Putamen (tissue), 1 donor: Measurements from ENCODE around the gene UBAP1.
"Not testable (repeated sequence)": the region's sequence is repeated elsewhere in the genome, so short reads cannot be mapped to it uniquely, and the experiment has no call there.

ENCODE experiments used
- DNase-seq: peaks from one replicate; pipeline ENCODE4 v3.0.0-alpha.2; 2016; ENCODE audit warnings: low spot score

Gene UBAP1

GRCh38 chr9:34262971-34263370 lies 84.1 kb downstream of the UBAP1 start:
- DNase-seq, result no peak

DNA sequence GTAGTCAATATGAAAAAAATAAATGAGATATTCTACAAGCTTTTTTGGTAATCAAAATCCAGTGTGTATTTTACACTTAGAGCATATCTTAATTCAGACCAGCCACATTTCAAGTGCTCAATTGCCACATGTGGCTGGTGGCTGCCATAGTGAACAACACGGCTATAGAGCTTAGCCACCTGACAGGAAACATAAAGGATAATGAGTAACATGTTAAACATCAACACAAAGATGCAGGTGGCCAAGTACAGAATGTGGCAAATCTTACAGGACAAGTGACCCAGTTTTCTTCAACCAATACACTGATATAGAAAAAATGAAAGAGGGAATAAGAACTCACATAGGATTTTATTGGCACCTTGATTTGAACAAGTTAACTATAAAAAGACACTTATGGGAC lies 88.8 kb downstream of the UBAP1 start:
- DNase-seq, result no peak

DNA sequence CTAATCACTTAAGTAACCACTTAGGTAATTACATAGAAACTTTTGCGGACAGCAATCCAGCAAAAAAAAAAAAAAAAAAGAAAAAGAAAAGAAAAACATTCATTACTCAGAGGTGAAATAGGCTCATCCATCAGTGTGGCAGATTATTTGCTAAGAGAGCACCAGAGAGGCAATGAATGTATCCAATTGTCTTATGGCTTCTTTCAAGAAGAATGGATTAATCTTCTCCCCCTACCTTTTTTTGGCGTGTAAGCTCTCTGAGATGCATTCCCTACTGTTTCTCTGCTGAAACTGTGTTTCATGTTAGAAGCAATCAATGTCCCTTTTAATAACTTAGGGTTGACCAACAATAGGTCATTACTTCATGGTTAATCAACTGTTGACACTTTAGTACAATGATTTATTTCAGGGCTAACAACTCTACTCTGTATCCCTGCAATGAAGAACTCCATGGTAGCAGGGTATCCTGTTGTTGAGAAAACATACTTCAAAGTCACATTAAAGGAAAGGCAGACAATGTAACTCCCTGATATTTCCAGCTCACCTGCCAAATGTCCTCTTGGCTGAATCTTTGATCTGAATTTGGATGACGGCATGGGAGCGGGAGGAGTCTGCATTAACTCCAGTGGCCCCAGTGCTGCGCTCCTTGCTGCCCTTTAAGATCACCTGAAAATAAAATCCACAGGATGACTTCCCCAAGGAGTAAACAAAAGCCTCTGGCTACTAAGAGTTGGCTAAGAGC lies 92.6 kb downstream of the UBAP1 start:
- no peak for DNase-seq

DNA sequence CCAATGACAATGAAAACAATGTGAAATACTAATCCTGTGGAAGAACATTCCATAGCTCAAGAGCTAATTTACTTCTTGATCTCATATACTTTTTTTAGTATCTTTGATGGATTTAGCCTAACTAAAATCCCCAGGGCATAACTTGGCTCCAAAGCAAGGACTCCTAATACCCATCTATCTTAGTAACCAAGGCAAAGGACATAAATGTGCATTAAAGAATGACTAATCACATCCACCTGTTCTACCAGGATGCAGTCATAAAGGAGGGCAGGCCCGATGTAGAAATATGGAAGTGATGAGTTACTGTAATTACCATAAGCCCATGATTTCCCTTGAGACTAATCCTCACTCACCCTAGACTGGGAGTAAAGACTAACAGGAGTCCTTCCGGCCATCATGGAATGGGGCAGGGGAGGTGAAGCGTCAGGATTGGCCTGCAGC lies 93.3 kb downstream of the UBAP1 start:
- no peak for DNase-seq

DNA sequence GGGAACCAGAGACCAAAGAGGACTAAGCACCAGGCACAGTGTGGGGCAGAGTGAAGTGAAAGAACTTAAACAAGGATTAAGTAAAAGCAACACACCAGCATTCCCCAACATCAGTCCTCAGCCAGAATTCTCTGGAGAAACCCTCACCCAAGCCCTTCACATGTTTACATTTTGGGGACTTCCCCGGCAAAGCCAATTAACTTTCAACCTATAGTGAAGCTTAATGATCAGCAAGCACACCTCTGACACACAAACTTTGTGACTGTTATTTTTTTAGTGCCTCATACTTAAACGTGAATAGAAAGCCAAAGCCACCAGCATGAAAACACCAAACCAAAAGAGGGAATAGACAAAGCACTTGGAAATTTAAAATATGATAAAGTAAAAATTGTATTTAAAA lies 94.7 kb downstream of the UBAP1 start:
- DNase-seq, result not testable (repeated sequence)

DNA sequence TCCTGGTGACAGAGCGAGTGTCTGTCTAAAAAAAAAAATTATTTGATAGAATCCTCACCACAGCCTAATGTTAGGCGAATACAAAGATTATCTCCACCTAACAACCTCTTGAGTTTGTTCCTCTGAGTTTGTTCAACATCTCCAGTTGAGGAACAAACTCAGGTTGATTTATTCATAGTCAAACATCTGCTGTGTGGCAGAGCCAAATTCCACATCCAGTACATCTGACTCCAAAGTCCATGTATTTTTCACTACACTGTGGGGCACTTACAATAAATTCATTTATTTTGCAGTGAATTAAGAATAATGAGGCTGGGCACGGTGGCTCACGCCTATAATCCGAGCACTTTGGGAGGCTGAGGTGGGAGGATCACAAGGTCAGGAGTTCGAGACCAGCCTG lies 97.0 kb downstream of the UBAP1 start:
- DNase-seq, result no peak

DNA sequence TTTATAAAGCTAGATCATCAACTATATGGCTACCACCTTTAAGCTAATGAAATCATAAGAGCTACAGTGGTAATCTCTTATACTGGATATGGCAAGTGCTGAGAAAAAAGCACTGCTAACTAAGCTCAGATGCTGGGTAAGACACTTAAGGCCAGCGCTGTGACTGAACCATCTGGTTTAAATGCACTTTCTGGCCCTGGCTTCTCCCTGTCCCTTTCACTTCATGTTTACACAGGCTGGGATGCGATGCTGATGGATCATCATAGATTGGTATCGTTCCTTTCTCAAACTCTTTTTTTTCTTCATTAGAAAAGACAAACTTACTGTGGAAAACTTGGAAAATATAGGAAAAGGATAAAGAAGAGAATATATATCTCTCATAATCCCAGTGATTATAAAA lies 97.9 kb downstream of the UBAP1 start:
- DNase-seq, result no peak

DNA sequence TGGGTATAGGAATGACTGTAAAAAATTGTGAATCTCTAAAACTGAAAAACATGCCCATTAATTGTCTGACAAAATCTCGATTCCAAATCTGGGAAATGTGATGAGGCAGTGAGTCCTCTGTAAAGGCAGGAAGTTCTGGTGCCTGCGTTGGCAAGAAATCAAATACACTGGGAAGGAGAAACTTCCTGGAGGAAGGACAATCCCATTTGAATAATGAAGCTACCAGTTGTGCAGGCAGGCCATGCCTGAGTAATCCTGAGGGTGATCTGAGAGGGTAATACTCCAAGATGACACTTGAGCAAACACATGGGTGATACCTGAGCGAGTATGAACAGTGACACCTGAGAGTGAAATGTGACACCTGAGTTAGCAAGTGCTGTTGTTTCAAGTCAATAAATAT lies 100.6 kb downstream of the UBAP1 start:
- DNase-seq, result no peak

- DNase-seq, result no peak
These were observed 103.3 kb downstream of the UBAP1 start for GRCh38 chr9:34282096-34282495.

DNA sequence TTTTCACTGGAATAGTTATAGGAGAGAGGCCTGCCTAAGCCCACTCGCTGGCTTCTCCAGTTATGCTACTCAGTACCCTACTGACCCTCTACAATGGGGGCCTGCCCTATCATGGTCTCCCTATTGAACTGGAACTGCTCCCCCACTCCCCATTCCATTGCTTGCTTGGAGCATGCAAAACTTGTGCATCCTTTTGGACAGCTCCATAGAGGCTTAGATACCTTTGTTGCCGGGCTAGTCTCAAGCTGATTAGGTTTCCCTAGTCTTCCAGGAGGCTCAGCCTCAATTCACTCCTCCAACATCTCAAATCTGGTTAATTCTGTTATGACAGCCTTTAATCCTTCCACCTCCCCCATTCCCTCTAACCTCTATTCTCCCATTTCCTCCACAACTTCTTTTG lies 110.3 kb downstream of the UBAP1 start:
- DNase-seq, result peak; percentile 39

GRCh38 chr9:34291023-34291422 lies 112.2 kb downstream of the UBAP1 start:
- DNase-seq, result no peak

DNA sequence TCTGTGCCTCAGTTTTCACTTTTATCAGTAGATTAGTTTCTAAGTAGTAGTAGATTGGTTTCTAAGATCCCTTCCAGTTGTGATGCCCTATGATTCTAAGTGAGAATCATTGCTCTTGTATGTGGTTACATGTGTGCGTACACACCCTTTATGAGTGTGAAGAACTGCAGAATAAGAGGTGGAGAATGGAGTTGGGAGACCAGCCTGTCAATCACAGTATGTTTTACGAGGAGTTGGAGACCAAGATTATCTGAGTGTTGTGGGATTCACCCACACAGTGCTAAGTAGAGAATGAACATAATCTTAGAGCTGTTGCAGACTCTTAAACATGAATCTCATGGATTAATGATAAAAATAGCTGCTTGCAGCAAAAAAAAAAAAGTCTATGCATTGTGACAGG lies 112.6 kb downstream of the UBAP1 start:
- DNase-seq, result no peak

DNA sequence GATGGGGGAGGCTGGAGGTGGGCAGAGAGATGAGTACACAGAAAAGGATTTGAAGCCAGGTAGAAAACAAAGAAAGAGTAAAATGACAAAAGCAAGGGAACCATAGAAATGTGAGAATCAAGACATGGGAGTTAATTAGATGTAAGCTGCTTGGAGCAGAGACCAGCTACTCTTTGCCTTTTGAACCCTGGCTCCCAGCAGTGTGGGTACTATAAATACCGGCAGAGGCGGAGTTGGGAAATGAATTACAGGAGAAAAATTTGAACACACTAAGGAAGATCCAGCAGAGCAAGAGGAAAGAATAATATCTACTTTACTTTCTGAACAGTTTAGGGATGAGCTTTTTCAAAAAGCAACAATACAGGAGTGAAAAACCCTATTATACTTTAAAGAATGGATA lies 113.7 kb downstream of the UBAP1 start:
- no peak for DNase-seq

DNA sequence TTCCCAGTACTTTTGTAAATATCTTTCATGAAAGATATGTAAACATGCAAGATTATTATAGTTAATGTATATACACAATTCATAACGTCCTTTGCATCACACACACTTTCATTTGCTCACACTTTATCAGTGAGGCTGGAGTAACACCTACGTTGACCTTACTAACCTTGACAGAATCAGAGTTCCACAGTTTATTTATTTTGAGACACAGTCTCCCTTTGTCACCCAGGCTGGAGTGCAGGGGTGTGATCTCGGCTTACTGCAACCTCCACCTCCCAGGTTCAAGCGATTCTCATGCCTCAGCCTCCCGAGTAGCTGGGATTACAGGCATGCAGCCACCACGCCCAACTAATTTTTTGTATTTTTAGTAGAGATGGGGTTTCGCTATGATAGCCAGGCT lies 122.2 kb downstream of the UBAP1 start:
- DNase-seq, result not testable (repeated sequence)
